ENCODE measurements around the gene FCSK. TPM values are rescaled to one million over a fixed set of nuclear protein-coding genes. Genes with fewer than 3 reads are reported as not detected.

The FCSK gene
- total RNA-seq, 4 donors from 2014 or later = 6.9 to 21.8 (median 12.4) TPM

DNA sequence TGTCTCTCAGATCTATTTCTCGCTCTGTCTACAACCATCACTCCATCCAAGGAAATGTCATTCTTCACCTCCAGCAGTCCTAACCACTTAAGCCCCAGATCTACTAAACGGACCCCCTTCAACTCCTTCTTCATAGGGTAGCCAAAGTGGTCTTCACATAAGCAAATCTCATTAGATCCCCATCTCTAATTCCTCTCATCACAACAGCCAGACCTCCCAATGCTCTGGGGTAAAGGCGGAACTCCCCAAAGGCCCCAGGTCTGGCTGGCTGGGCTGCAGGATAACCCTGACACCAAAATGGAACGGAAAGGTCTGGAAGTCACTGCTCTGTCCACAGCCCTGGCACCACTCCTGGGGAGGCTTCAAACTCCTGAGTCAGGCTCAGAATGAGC lies 26.6 kb upstream of the FCSK start:
- TF ChIP-seq POLR2AphosphoS5 (IDR thresholded peaks at IDR 0.05) (no peak), POLR2A (IDR thresholded peaks at IDR 0.05) (no peak), EP300 (IDR thresholded peaks at IDR 0.05) (no peak)
- TF ChIP-seq, protein P1, sequence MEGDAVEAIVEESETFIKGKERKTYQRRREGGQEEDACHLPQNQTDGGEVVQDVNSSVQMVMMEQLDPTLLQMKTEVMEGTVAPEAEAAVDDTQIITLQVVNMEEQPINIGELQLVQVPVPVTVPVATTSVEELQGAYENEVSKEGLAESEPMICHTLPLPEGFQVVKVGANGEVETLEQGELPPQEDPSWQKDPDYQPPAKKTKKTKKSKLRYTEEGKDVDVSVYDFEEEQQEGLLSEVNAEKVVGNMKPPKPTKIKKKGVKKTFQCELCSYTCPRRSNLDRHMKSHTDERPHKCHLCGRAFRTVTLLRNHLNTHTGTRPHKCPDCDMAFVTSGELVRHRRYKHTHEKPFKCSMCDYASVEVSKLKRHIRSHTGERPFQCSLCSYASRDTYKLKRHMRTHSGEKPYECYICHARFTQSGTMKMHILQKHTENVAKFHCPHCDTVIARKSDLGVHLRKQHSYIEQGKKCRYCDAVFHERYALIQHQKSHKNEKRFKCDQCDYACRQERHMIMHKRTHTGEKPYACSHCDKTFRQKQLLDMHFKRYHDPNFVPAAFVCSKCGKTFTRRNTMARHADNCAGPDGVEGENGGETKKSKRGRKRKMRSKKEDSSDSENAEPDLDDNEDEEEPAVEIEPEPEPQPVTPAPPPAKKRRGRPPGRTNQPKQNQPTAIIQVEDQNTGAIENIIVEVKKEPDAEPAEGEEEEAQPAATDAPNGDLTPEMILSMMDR (IDR thresholded peaks at IDR 0.05) = no peak
- Histone ChIP-seq H3K27me3 (no peaks in the 10 kb centered on the region), H3K9me3 (no peaks in the 10 kb centered on the region), H3K4me1 (peaks cover 12 to 75% (median 44%) of the 10 kb centered on the region in 3 donors), H3K4me3 (no peak overlapping the region), H3K27ac (peak overlapping the region; percentile 0 to 82 (median 78)), H3K36me3 (peaks cover 0 to 6% of the 10 kb centered on the region in 2 donors)
- 13 to 33% methylated on average over 3 of the region's 4 CpGs for WGBS, 2 donors (ENCODE audit: low coverage in 1 of 2)
- no peak for ATAC-seq

DNA sequence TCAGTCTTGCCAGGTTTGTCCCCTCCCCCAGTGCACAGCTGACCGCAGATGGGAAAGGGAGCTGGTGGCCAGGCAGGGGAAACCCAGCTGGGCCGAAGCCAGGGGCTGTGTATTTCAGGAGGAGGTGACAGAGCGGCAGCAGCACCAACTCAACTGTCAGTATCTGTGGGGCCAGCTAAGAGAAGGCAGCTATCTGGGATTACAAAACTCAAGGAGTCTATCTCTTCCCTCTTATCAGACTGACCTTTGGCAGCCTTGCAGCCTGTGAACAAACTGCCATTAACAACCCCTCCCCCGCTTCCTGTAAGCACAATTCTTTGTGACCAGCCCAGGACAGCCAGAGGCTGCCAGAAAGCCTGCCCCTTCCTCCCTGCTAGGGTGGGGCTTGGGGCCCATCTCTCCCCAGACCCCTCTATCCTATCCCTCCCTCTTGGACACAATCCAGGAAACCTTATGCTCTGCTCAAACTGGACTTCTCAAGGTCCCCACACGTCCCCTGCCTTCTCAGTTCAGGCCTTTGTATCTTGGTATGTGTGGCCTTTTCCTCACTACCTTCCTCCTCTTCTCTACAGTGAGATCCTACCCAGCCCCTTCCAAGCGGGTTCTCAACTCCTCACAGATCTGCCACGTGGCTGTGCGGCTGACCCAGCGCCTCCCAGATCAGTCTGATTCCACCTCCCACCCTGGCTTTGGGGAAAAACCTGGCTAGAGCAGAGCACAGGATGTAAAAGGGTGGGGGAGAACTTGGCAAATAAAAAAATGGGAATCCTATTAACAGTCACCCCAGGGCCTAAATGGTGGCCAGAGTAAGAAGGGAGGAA lies 26.0 kb upstream of the FCSK start:
- WGBS, 2 donors (ENCODE audit: low coverage in 1 of 2) = 1 to 7% methylated on average over 5 to 6 of the region's 9 CpGs
- TF ChIP-seq POLR2A (IDR thresholded peaks at IDR 0.05) = no peak
- peak; percentile 80 for TF ChIP-seq POLR2AphosphoS5 (IDR thresholded peaks at IDR 0.05)
- TF ChIP-seq, protein P1 (IDR thresholded peaks at IDR 0.05) = no peak
- peak; percentile 91 for ATAC-seq
- Histone ChIP-seq H3K9me3 (no peaks in the 10 kb centered on the region), H3K36me3 (peaks cover 0 to 6% of the 10 kb centered on the region in 2 donors), H3K27ac (peak overlapping the region; percentile 35 to 82 (median 78)), H3K4me3 (no peak overlapping the region), H3K27me3 (no peaks in the 10 kb centered on the region), H3K4me1 (peaks cover 15 to 75% (median 50%) of the 10 kb centered on the region in 3 donors)

DNA sequence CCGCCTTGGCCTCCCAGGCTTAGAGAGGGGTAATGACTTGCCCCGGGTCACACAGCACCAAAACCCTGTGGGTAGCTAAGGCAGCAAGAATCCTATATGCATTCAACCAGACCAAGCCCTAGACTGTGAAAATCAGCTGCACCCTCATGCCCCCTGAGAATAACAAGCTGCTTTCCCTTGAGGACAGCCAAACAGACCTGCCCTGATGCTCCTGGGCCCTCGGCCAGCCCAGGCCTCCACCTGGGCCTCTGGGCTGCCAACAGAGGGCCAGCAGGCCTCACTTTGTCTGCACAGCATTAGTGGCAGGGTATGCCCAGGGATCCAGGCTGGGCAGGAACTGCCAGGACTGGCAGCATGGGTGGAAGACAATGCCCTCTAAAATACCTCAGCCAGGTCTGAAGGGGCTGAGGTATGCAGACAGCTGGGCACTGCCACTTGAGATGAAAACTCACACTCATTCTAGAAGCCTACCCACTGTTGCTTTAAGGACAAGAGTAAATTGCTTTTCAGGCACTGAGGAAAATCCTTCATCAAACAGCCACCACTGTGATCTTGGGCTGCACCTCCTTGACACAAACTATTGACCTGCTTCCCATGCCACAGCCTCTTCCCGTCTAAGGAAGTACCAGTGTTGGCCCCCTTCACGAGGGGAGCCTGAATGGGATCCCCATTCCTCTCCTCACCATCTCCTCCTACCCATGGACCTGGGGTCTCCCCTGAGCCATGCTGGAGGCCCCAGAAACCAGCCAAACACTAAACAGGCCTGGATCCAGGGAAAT lies 24.3 kb upstream of the FCSK start:
- H3K27ac ChIP-seq = peak overlapping the region in 3 of 4 donors; percentile 52 to 66 (median 58)
- TF ChIP-seq POLR2A (IDR thresholded peaks at IDR 0.05) = no peak
- no peak for TF ChIP-seq POLR2AphosphoS5 (IDR thresholded peaks at IDR 0.05)
- no peak for TF ChIP-seq EP300 (IDR thresholded peaks at IDR 0.05)
- TF ChIP-seq, protein P1 (IDR thresholded peaks at IDR 0.05) = no peak
- no peaks in the 10 kb centered on the region for H3K27me3 ChIP-seq
- peaks cover 15 to 86% (median 60%) of the 10 kb centered on the region in 3 donors for H3K4me1 ChIP-seq
- H3K4me3 ChIP-seq = no peak overlapping the region
- WGBS, 2 donors (ENCODE audit: low coverage in 1 of 2) = 26 to 60% methylated on average over 1 to 2 of the region's 5 CpGs
- H3K9me3 ChIP-seq = no peaks in the 10 kb centered on the region
- H3K36me3 ChIP-seq = no peaks in the 10 kb centered on the region
- ATAC-seq = no peak

DNA sequence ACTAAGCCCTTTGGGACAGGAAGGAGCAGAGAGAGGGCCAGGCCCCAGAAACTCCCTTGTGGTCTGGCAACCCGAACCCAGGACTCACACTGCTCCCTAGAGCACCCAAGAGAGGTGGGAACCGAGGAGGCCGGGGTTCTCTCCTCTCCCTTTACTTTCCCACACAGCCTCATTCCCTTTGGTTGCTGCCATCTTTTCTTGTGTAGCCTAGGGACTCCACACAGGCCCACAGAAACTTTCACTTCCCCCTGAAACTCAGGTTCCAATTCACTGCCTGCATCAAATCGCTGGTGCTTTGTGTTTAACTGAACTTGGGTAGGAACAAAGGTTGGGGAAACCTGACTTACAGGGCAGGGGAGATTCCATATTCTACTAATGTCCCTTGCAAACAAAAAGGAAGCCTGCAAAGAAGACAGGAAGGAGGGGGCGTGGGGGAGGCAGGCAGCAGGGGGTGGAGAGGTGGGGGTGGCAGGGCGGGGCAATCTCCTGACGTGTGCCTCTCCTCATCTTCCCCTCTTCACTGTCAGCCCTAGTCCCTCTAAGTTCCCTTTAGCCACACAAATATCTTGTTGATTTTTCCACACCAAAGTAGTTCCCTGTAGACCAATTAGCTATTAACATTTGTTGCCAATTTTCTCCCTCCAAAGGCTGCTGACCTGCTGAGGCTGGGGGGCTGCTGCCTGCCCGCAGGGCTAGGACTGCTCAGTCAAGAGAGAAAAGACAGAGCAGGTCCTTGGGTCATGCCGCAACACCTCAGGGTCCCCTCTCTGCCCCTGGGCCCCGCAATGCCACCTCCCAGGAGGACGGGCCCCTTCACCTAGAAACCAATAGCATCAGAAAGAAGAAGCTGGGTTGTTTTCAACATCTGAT lies 23.5 kb upstream of the FCSK start:
- H3K36me3 ChIP-seq = no peaks in the 10 kb centered on the region
- no peak overlapping the region for H3K4me3 ChIP-seq
- H3K9me3 ChIP-seq = no peaks in the 10 kb centered on the region
- WGBS, 2 donors (ENCODE audit: low coverage in 1 of 2) = 13 to 49% methylated on average over 3 to 10 of the region's 11 CpGs
- H3K4me1 ChIP-seq = peaks cover 15 to 94% (median 60%) of the 10 kb centered on the region in 3 donors
- H3K27ac ChIP-seq = peak overlapping the region in 3 of 4 donors; percentile 52 to 66 (median 58)
- H3K27me3 ChIP-seq = no peaks in the 10 kb centered on the region
- ATAC-seq = no peak
- TF ChIP-seq, protein P1 (IDR thresholded peaks at IDR 0.05) = no peak
- TF ChIP-seq POLR2A (IDR thresholded peaks at IDR 0.05) (no peak), POLR2AphosphoS5 (IDR thresholded peaks at IDR 0.05) (no peak), EP300 (IDR thresholded peaks at IDR 0.05) (no peak)
